Ovary (tissue), 9 donors: ENCODE data around the gene RAB42. TPM values are rescaled to one million over a fixed set of nuclear protein-coding genes. Genes with fewer than 3 reads are reported as not detected.
"Not testable (repeated sequence)": the region's sequence is repeated elsewhere in the genome, so short reads cannot be mapped to it uniquely, and the experiment has no call there.

ENCODE experiments used
- DNase-seq, 5 donors: peaks; one replicate each; pipeline ENCODE4 v3.0.0-alpha.2; 2019 to 2020
- H3K27ac ChIP-seq, 2 donors: fragments of 200-600 bp; one replicate each; pipeline versions ENCODE4 v1.5.1 to v1.8.0; 2019 to 2022
- H3K27me3 ChIP-seq: fragments of 200-600 bp; one replicate; pipeline ENCODE4 v1.8.0; 2022
- H3K36me3 ChIP-seq: fragments of 200-600 bp; sonication (generic); one replicate; pipeline ENCODE4 v1.5.1; 2019
- H3K4me1 ChIP-seq: one replicate; pipeline ENCODE4 v1.8.1; 2013; ENCODE audit warnings: mild to moderate bottlenecking, moderate library complexity; ENCODE audit not compliant: insufficient read depth
- H3K4me3 ChIP-seq: fragments of 200-600 bp; sonication (generic); one replicate; pipeline ENCODE4 v1.5.1; 2017
- H3K9me3 ChIP-seq, 2 donors: fragments of 200-600 bp in 1 of 2; sonication (generic) in 1 of 2; one replicate each; pipeline versions ENCODE4 v1.5.1 to v1.8.1; 2013 to 2019; ENCODE audit warnings: mild to moderate bottlenecking in 1 of 2, moderate library complexity in 1 of 2
- CTCF ChIP-seq, 3 donors: fragments of 450-650 bp in 2 of 3; fragments of 200-600 bp in 1 of 3; IDR thresholded peaks; one replicate each; pipeline versions ENCODE4 v1.5.1 to v1.8.0; 2016 to 2022; ENCODE audit warnings: antibody characterized with exemption in 3 of 3, mild to moderate bottlenecking in 1 of 3
- EP300 ChIP-seq: sonication (generic); formaldehyde crosslinking; IDR thresholded peaks from one replicate; pipeline ENCODE4 v1.6.1; 2017; ENCODE audit warnings: antibody characterized with exemption
- POLR2A ChIP-seq: fragments of 450-650 bp; IDR thresholded peaks from one replicate; pipeline ENCODE4 v1.6.1; 2017; ENCODE audit warnings: antibody characterized with exemption, mild to moderate bottlenecking, moderate library complexity
- WGBS, 3 donors: extraction: QIAGEN DNeasy Blood & Tissue Kit in 1 of 3; methylation state at CpG; one replicate each; pipeline versions ENCODE4 v1.1.5 to v1.1.7; 2013 to 2017; 5-methylcytosine and 5-hydroxymethylcytosine counted together
- intact Hi-C, 4 donors: fragments of 100-400 bp; cut with DNase I; formaldehyde crosslinking; loops; one replicate each; pipeline versions ENCODE4 v1.11.0 to v1.15.1; 2022 to 2023
- polyA plus RNA-seq, 2 donors: library from polyadenylated mRNA; stranded (reverse); fragments of 200-250 nt in 1 of 2; fragments of 350-450 nt in 1 of 2; fragmentation: Illumina TruSeq in 1 of 2; extraction: RNeasy Lipid Tissue Mini Kit (QIAGEN cat#74804) in 1 of 2; gene quantifications; one replicate each; pipeline ENCODE4 v1.2.3, GENCODE V29; 2013 to 2014
- total RNA-seq, 7 donors: library from RNA; depleted of rRNA in 2 of 7; stranded (reverse); fragments of >200 nt in 2 of 7; fragmentation: NEBNext Ultra II Directional in 3 of 7; extraction: Animal tissue kit (Norgen Biotek cat#: 25700) in 3 of 7; gene quantifications; one replicate each; pipeline versions ENCODE4 v1.1.0 to v1.2.4, GENCODE V29; 2016 to 2023
- donor health status: DM: no; HTN: no; CAD: no; lungs with moderate emphysema.
- donor health status: DM: no; HTN: no; CAD: no.
- donor health status: Bipolar disorder and iron deficiency.
- donor health status: DM: yes; HTN: yes; CAD: no.
- donor health status: DM: no; HTN: no; CAD: no.
- donor health status: DM: yes; HTN: yes; CAD: no.

RAB42 gene
- total and polyA plus RNA-seq, 9 donors = 0.36 to 4.2 (median 0.89) TPM; not detected in 1

- H3K27me3 ChIP-seq = no peaks in the 10 kb centered on the region
- H3K27ac ChIP-seq = no peak overlapping the region
- no peaks in the 10 kb centered on the region for H3K36me3 ChIP-seq
- no peaks in the 10 kb centered on the region for H3K9me3 ChIP-seq
- no peak for DNase-seq
- WGBS, 3 donors = 91 to 93% (median 92%) methylated on average over 10 of the region's 10 CpGs
- intact Hi-C loops = loop anchor here in 2 of 4 donors (5.0 to 10.0 kb wide), 2 partner anchors 71 to 78 kb away; no protein-coding TSS in a partner anchor
- H3K4me3 ChIP-seq = no peak overlapping the region
- H3K4me1 ChIP-seq = peaks cover 2% of the 10 kb centered on the region
- TF ChIP-seq CTCF (IDR thresholded peaks at IDR 0.05) (no peak), POLR2A (no peak), EP300 (no peak)
Observed at GRCh38 chr1:28595412-28596191, 3.5 kb downstream of the RAB42 start.

GRCh38 chr1:28596276-28596675 lies 4.2 kb downstream of the RAB42 start:
- H3K4me1 ChIP-seq, H3K27ac ChIP-seq, H3K36me3 ChIP-seq, H3K9me3 ChIP-seq, H3K4me3 ChIP-seq, H3K27me3 ChIP-seq: not testable (repeated sequence)
- intact Hi-C loops = loop anchor here in 2 of 4 donors (5.0 to 10.0 kb wide), 2 partner anchors 71 to 79 kb away; no protein-coding TSS in a partner anchor
- DNase-seq = peak in 1 of 5 donors; percentile 21
- WGBS, 3 donors = 94 to 95% (median 95%) methylated on average over 11 of the region's 11 CpGs

- Histone ChIP-seq H3K27me3 (no peaks in the 10 kb centered on the region), H3K36me3 (no peaks in the 10 kb centered on the region), H3K4me3 (no peak overlapping the region), H3K4me1 (peaks cover 2% of the 10 kb centered on the region), H3K9me3 (no peaks in the 10 kb centered on the region), H3K27ac (peak overlapping the region in 1 of 2 donors; percentile 14)
- intact Hi-C loops = loop anchor here in 2 of 4 donors (2.0 to 10.0 kb wide), 4 partner anchors 83 to 354 kb away; no protein-coding TSS in a partner anchor
- peak in 3 of 5 donors; percentile 26 to 52 (median 35) for DNase-seq
- 21 to 32% (median 26%) methylated on average over 3 of the region's 3 CpGs for WGBS, 3 donors
- no peak for TF ChIP-seq EP300
- no peak for TF ChIP-seq CTCF (IDR thresholded peaks at IDR 0.05)
- no peak for TF ChIP-seq POLR2A
Observed at GRCh38 chr1:28601696-28602095, 9.6 kb downstream of the RAB42 start.

GRCh38 chr1:28602536-28603439 lies 10.7 kb downstream of the RAB42 start:
- Histone ChIP-seq H3K27ac (peak overlapping the region in 1 of 2 donors; percentile 14), H3K4me3 (no peak overlapping the region), H3K36me3 (no peaks in the 10 kb centered on the region), H3K4me1 (peaks cover 2% of the 10 kb centered on the region), H3K27me3 (no peaks in the 10 kb centered on the region), H3K9me3 (no peaks in the 10 kb centered on the region)
- 59 to 60% (median 60%) methylated on average over 15 of the region's 15 CpGs for WGBS, 3 donors
- peak; percentile 42 to 81 (median 74) for TF ChIP-seq CTCF (IDR thresholded peaks at IDR 0.05)
- no peak for TF ChIP-seq POLR2A
- no peak for TF ChIP-seq EP300
- peak; percentile 54 to 78 (median 62) for DNase-seq
- intact Hi-C loops = loop anchor here in 2 of 4 donors (5.0 to 10.0 kb wide), 3 partner anchors 198 to 355 kb away; no protein-coding TSS in a partner anchor
